Left lung (tissue), 10 donors: ENCODE data around the gene AGPAT3. TPM values are rescaled to one million over a fixed set of nuclear protein-coding genes. Genes with fewer than 3 reads are reported as not detected.
A peak's percentile ranks its signal among the peaks of the same experiment; 100 is the strongest.

Experiments
- ATAC-seq: fragments of 200-7000 bp; cut with Tn5 transposase; one replicate; pipeline ENCODE4 v1.9.1; 2020; ENCODE audit warnings: moderate library complexity
- DNase-seq, 4 donors: peaks; one replicate each; pipeline ENCODE4 v3.0.0-alpha.2; 2013 to 2020
- H3K27ac ChIP-seq, 2 donors: fragments of 200-600 bp; sonication (generic) in 1 of 2; one replicate each; pipeline versions ENCODE4 v1.5.0 to v1.8.0; 2020 to 2021
- H3K27me3 ChIP-seq, 2 donors: fragments of 200-600 bp; sonication (generic) in 1 of 2; one replicate each; pipeline versions ENCODE4 v1.5.0 to v1.8.0; 2020 to 2021
- H3K36me3 ChIP-seq, 2 donors: fragments of 200-600 bp; sonication (generic) in 1 of 2; one replicate each; pipeline versions ENCODE4 v1.5.0 to v1.8.0; 2020 to 2021
- H3K4me1 ChIP-seq, 2 donors: fragments of 200-600 bp; one replicate each; pipeline ENCODE4 v1.8.0; 2021
- H3K4me3 ChIP-seq, 2 donors: fragments of 200-600 bp; sonication (generic) in 1 of 2; one replicate each; pipeline versions ENCODE4 v1.5.0 to v1.8.0; 2020 to 2021; ENCODE audit warnings: mild to moderate bottlenecking in 1 of 2
- H3K9me3 ChIP-seq, 2 donors: fragments of 200-600 bp; sonication (generic) in 1 of 2; one replicate each; pipeline versions ENCODE4 v1.5.0 to v1.8.0; 2020 to 2021
- CTCF ChIP-seq, 2 donors: fragments of 200-600 bp; sonication (generic) in 1 of 2; IDR thresholded peaks; one replicate each; pipeline versions ENCODE4 v1.5.0 to v1.8.0; 2021; ENCODE audit warnings: antibody characterized with exemption in 2 of 2
- intact Hi-C, 2 donors: fragments of 100-400 bp; cut with DNase I; formaldehyde crosslinking; loops; one replicate each; pipeline versions ENCODE4 v1.11.2 to v1.14.2; 2022
- polyA plus RNA-seq, 6 donors: library from polyadenylated mRNA; unstranded; fragments of 120-200 nt; gene quantifications; one replicate each; pipeline ENCODE4 v1.2.1, GENCODE V29; 2013; ENCODE audit not compliant: insufficient read length in 6 of 6
- total RNA-seq, 2 donors: library from RNA; stranded (reverse); fragmentation: NEBNext Ultra II Directional; extraction: Animal tissue kit (Norgen Biotek cat#: 25700); gene quantifications; one replicate each; pipeline ENCODE4 v1.2.1, GENCODE V29; 2021
- donor health status: DM: no; HTN: yes; CAD: no.
- donor health status: DM: no; HTN: no; CAD: no.

The AGPAT3 gene
- total and polyA plus RNA-seq, 8 donors: 37.4 to 111 (median 42.8) TPM

GRCh38 chr21:43886565-43886964 is 21.5 kb downstream of the AGPAT3 start:
- intact Hi-C loops: no loop called here
- DNase-seq: no peak
- no peak for TF ChIP-seq CTCF (IDR thresholded peaks at IDR 0.05)

GRCh38 chr21:43889069-43889468 is 24.0 kb downstream of the AGPAT3 start:
- intact Hi-C loops: no loop called here
- ATAC-seq: no peak
- TF ChIP-seq CTCF (IDR thresholded peaks at IDR 0.05): no peak
- Histone ChIP-seq H3K36me3 (peaks cover 0 to 5% of the 10 kb centered on the region in 2 donors), H3K4me1 (peaks cover 16 to 33% of the 10 kb centered on the region in 2 donors), H3K27me3 (no peaks in the 10 kb centered on the region), H3K4me3 (no peak overlapping the region), H3K9me3 (no peaks in the 10 kb centered on the region), H3K27ac (no peak overlapping the region)
- DNase-seq: no peak

More at GRCh38 chr21:43886565-43886964, 21.5 kb downstream of the AGPAT3 start:
- Histone ChIP-seq H3K4me3 (no peak overlapping the region), H3K27me3 (no peaks in the 10 kb centered on the region), H3K9me3 (no peaks in the 10 kb centered on the region), H3K4me1 (peaks cover 3 to 29% of the 10 kb centered on the region in 2 donors), H3K27ac (no peak overlapping the region), H3K36me3 (peaks cover 0 to 5% of the 10 kb centered on the region in 2 donors)
- no peak for ATAC-seq

- no peak for TF ChIP-seq CTCF (IDR thresholded peaks at IDR 0.05)
- Histone ChIP-seq H3K4me1 (peaks cover 14 to 33% of the 10 kb centered on the region in 2 donors), H3K27me3 (no peaks in the 10 kb centered on the region), H3K36me3 (peaks cover 0 to 5% of the 10 kb centered on the region in 2 donors), H3K27ac (no peak overlapping the region), H3K4me3 (no peak overlapping the region), H3K9me3 (no peaks in the 10 kb centered on the region)
- ATAC-seq (no peak), DNase-seq (no peak)
- intact Hi-C loops: no loop called here
These were observed 25.0 kb downstream of the AGPAT3 start for GRCh38 chr21:43890042-43890441.

GRCh38 chr21:43892334-43892733 is 27.3 kb downstream of the AGPAT3 start:
- Histone ChIP-seq H3K27ac (no peak overlapping the region), H3K36me3 (peaks cover 0 to 5% of the 10 kb centered on the region in 2 donors), H3K27me3 (no peaks in the 10 kb centered on the region), H3K9me3 (no peaks in the 10 kb centered on the region), H3K4me3 (no peak overlapping the region), H3K4me1 (peaks cover 14 to 40% of the 10 kb centered on the region in 2 donors)
- no peak for DNase-seq
- TF ChIP-seq CTCF (IDR thresholded peaks at IDR 0.05): no peak
- no peak for ATAC-seq
- intact Hi-C loops: no loop called here

- H3K36me3 ChIP-seq: peaks cover 0 to 5% of the 10 kb centered on the region in 2 donors
- no peak overlapping the region for H3K4me3 ChIP-seq
These were observed 28.0 kb downstream of the AGPAT3 start for GRCh38 chr21:43892984-43893535.

More at GRCh38 chr21:43892984-43893535, 28.0 kb downstream of the AGPAT3 start:
- no peak for DNase-seq
- no peaks in the 10 kb centered on the region for H3K27me3 ChIP-seq
- ATAC-seq: peak; percentile 32
- H3K27ac ChIP-seq: peak overlapping the region; percentile 66 to 71
- intact Hi-C loops: no loop called here
- TF ChIP-seq CTCF (IDR thresholded peaks at IDR 0.05): no peak
- no peaks in the 10 kb centered on the region for H3K9me3 ChIP-seq
- H3K4me1 ChIP-seq: peaks cover 14 to 40% of the 10 kb centered on the region in 2 donors
